Measurements from ENCODE around the gene CEP126. TPM values are rescaled to one million over a fixed set of nuclear protein-coding genes. Genes with fewer than 3 reads are reported as not detected.

Gene CEP126
- total and polyA plus RNA-seq, 2 of the 13 experiments (the other 11 are each of a cell fraction or from before 2014, with no cell fraction given), result 1.4 to 1.7 TPM

- TF ChIP-seq ETV5 (CRISPR knock-in tag; IDR thresholded peaks at IDR 0.05; ENCODE audit: borderline replicate concordance) (peak; percentile 25; the same call in 1 of the 2 replicates), ZBTB37 (CRISPR knock-in tag; IDR thresholded peaks at IDR 0.05) (peak; percentile 87), RXRB (CRISPR knock-in tag; IDR thresholded peaks at IDR 0.05; ENCODE audit: borderline replicate concordance) (peak; percentile 65), ZNF609 (CRISPR knock-in tag; IDR thresholded peaks at IDR 0.05; ENCODE audit: borderline replicate concordance) (peak; percentile 91), FOXJ3 (CRISPR knock-in tag; IDR thresholded peaks at IDR 0.05; ENCODE audit: borderline replicate concordance) (peak; percentile 75; the same call in 1 of the 2 replicates), HOXD1 (CRISPR knock-in tag; IDR thresholded peaks at IDR 0.05) (0 out of 2 replicates have a peak, but pooled peaks have one; percentile 33), FOXO4 (CRISPR knock-in tag; conservative IDR thresholded peaks at IDR 0.05) (no peak), ATF7-NPFF (CRISPR knock-in tag; IDR thresholded peaks at IDR 0.05; ENCODE audit: low read depth) (0 out of 2 replicates have a peak, but pooled peaks have one; percentile 39), RARA (CRISPR knock-in tag; IDR thresholded peaks at IDR 0.05) (peak; percentile 64), ZNF710 (CRISPR knock-in tag; IDR thresholded peaks at IDR 0.05; ENCODE audit: borderline replicate concordance) (peak; percentile 80), HNRNPK (IDR thresholded peaks at IDR 0.05; ENCODE audit: low read depth, low read length, poor library complexity, severe bottlenecking) (no peak), ZNF543 (CRISPR knock-in tag; IDR thresholded peaks at IDR 0.05) (no peak), SATB2 (CRISPR knock-in tag; IDR thresholded peaks at IDR 0.05) (peak; percentile 97; the same call in 1 of the 2 replicates), ONECUT2 (CRISPR knock-in tag; IDR thresholded peaks at IDR 0.05) (peak; percentile 55; the same call in 1 of the 2 replicates)
- TF ChIP-seq, protein P1, sequence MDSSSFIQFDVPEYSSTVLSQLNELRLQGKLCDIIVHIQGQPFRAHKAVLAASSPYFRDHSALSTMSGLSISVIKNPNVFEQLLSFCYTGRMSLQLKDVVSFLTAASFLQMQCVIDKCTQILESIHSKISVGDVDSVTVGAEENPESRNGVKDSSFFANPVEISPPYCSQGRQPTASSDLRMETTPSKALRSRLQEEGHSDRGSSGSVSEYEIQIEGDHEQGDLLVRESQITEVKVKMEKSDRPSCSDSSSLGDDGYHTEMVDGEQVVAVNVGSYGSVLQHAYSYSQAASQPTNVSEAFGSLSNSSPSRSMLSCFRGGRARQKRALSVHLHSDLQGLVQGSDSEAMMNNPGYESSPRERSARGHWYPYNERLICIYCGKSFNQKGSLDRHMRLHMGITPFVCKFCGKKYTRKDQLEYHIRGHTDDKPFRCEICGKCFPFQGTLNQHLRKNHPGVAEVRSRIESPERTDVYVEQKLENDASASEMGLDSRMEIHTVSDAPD (CRISPR knock-in tag; IDR thresholded peaks at IDR 0.05), result peak; percentile 95
- TF ChIP-seq, protein P2, sequence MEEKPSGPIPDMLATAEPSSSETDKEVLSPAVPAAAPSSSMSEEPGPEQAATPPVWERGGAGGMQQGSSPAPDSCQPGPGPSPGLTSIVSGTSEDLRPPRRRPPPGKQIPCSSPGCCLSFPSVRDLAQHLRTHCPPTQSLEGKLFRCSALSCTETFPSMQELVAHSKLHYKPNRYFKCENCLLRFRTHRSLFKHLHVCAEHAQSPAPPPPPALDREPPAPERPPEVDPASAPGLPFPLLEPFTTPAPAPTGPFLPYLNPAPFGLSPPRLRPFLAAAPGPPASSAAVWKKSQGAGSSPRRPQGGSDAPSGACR (CRISPR knock-in tag; IDR thresholded peaks at IDR 0.05), result no peak
Measured at GRCh38 chr11:102006835-102007566, 92.2 kb downstream of the CEP126 start (continued).

All from HepG2 (cell line).